Nephron (organoid): ENCODE results near the gene AVL9.

Source experiments
- H3K27ac Mint-ChIP-seq, 3 experiments: 2 replicates each; pipeline ENCODE4 v1.8.0; 2020; ENCODE audit warnings: mixed read lengths in 3 of 3, mild to moderate bottlenecking in 2 of 3, moderate library complexity in 1 of 3
- H3K27me3 Mint-ChIP-seq: 2 replicates; pipeline ENCODE4 v1.8.0; 2021; ENCODE audit warnings: low read depth, mild to moderate bottlenecking, moderate library complexity, mixed read lengths
- H3K36me3 Mint-ChIP-seq: 2 replicates; pipeline ENCODE4 v1.8.0; 2020; ENCODE audit warnings: low read depth, mixed read lengths
- H3K4me1 Mint-ChIP-seq: 2 replicates; pipeline ENCODE4 v1.8.0; 2020; ENCODE audit warnings: mixed read lengths
- H3K4me3 Mint-ChIP-seq, 3 experiments: 2 replicates each; pipeline ENCODE4 v1.8.0; 2020; ENCODE audit warnings: mild to moderate bottlenecking in 3 of 3, mixed read lengths in 3 of 3, moderate library complexity in 2 of 3
- H3K9me3 Mint-ChIP-seq: 2 replicates; pipeline ENCODE4 v1.8.0; 2020; ENCODE audit warnings: mixed read lengths
- CTCF ChIP-seq, 3 experiments: fragments of 200-600 bp; sonication (generic); IDR thresholded peaks; one replicate each; pipeline ENCODE4 v1.5.0; 2021; ENCODE audit warnings: antibody characterized with exemption in 3 of 3; ENCODE audit not compliant: unreplicated experiment in 3 of 3

AVL9 gene

GRCh38 chr7:32564542-32564941 lies 69.3 kb downstream of the AVL9 start:
- H3K36me3 Mint-ChIP-seq = peaks cover 42% of the 10 kb centered on the region
- H3K9me3 Mint-ChIP-seq = no peaks in the 10 kb centered on the region
- no peak for TF ChIP-seq CTCF (IDR thresholded peaks at IDR 0.05; ENCODE audit: unreplicated experiment in 3 of 3)
- H3K27ac Mint-ChIP-seq = peak overlapping the region; percentile 40 to 66 (median 62)
- H3K27me3 Mint-ChIP-seq = no peaks in the 10 kb centered on the region
- H3K4me3 Mint-ChIP-seq = no peak overlapping the region
- H3K4me1 Mint-ChIP-seq = peaks cover 7% of the 10 kb centered on the region

- Mint-ChIP-seq H3K27ac (peak overlapping the region; percentile 38 to 55 (median 43)), H3K4me1 (peaks cover 3% of the 10 kb centered on the region), H3K4me3 (no peak overlapping the region), H3K27me3 (no peaks in the 10 kb centered on the region), H3K36me3 (peaks cover 42% of the 10 kb centered on the region), H3K9me3 (no peaks in the 10 kb centered on the region)
- no peak for TF ChIP-seq CTCF (IDR thresholded peaks at IDR 0.05; ENCODE audit: unreplicated experiment in 3 of 3)
These were observed 74.3 kb downstream of the AVL9 start for GRCh38 chr7:32569388-32570289.

- H3K9me3 Mint-ChIP-seq = no peaks in the 10 kb centered on the region
- peaks cover 57% of the 10 kb centered on the region for H3K36me3 Mint-ChIP-seq
- no peak overlapping the region for H3K27ac Mint-ChIP-seq
- H3K27me3 Mint-ChIP-seq = no peaks in the 10 kb centered on the region
- no peaks in the 10 kb centered on the region for H3K4me1 Mint-ChIP-seq
- no peak for TF ChIP-seq CTCF (IDR thresholded peaks at IDR 0.05; ENCODE audit: unreplicated experiment in 3 of 3)
- no peak overlapping the region for H3K4me3 Mint-ChIP-seq
These were observed 77.9 kb downstream of the AVL9 start for GRCh38 chr7:32573110-32573687.

- Mint-ChIP-seq H3K4me1 (no peaks in the 10 kb centered on the region), H3K4me3 (no peak overlapping the region), H3K36me3 (peaks cover 56% of the 10 kb centered on the region), H3K27me3 (no peaks in the 10 kb centered on the region), H3K27ac (no peak overlapping the region), H3K9me3 (no peaks in the 10 kb centered on the region)
- no peak for TF ChIP-seq CTCF (IDR thresholded peaks at IDR 0.05; ENCODE audit: unreplicated experiment in 3 of 3)
These were observed 79.3 kb downstream of the AVL9 start for GRCh38 chr7:32574626-32575025.

GRCh38 chr7:32577421-32577820 lies 82.1 kb downstream of the AVL9 start:
- no peaks in the 10 kb centered on the region for H3K4me1 Mint-ChIP-seq
- H3K9me3 Mint-ChIP-seq = no peaks in the 10 kb centered on the region
- peaks cover 60% of the 10 kb centered on the region for H3K36me3 Mint-ChIP-seq
- no peaks in the 10 kb centered on the region for H3K27me3 Mint-ChIP-seq
- H3K4me3 Mint-ChIP-seq = no peak overlapping the region
- TF ChIP-seq CTCF (IDR thresholded peaks at IDR 0.05; ENCODE audit: unreplicated experiment in 3 of 3) = no peak
- no peak overlapping the region for H3K27ac Mint-ChIP-seq
